BE2C (cell line): ENCODE data around the gene HOXC4.

Experiments
- DNase-seq: peaks from one replicate; pipeline ENCODE4 v3.0.0-alpha.2; 2020
- H3K27me3 ChIP-seq: fragments of 250-450 bp; sonication (Bioruptor Pico); 2 replicates; pipeline ENCODE4 v1.5.1; 2020; ENCODE audit warnings: mild to moderate bottlenecking
- H3K36me3 ChIP-seq: fragments of 250-450 bp; sonication (Bioruptor Pico); 2 replicates; pipeline ENCODE4 v1.5.1; 2020; ENCODE audit warnings: mild to moderate bottlenecking
- H3K4me1 ChIP-seq: fragments of 250-450 bp; sonication (Bioruptor Pico); 2 replicates; pipeline ENCODE4 v1.5.1; 2020
- H3K4me3 ChIP-seq: 2 replicates; pipeline ENCODE4 v1.5.1; 2011; ENCODE audit warnings: low read depth, low read length
- H3K9me3 ChIP-seq: fragments of 250-450 bp; sonication (Bioruptor Pico); 2 replicates; pipeline ENCODE4 v1.5.1; 2020
- TF ChIP-seq, protein P1 (sequence below): IDR thresholded peaks from 2 replicates; pipeline ENCODE4 v1.5.1; 2012; ENCODE audit warnings: mild to moderate bottlenecking, low read depth, low read length

The HOXC4 gene

DNA sequence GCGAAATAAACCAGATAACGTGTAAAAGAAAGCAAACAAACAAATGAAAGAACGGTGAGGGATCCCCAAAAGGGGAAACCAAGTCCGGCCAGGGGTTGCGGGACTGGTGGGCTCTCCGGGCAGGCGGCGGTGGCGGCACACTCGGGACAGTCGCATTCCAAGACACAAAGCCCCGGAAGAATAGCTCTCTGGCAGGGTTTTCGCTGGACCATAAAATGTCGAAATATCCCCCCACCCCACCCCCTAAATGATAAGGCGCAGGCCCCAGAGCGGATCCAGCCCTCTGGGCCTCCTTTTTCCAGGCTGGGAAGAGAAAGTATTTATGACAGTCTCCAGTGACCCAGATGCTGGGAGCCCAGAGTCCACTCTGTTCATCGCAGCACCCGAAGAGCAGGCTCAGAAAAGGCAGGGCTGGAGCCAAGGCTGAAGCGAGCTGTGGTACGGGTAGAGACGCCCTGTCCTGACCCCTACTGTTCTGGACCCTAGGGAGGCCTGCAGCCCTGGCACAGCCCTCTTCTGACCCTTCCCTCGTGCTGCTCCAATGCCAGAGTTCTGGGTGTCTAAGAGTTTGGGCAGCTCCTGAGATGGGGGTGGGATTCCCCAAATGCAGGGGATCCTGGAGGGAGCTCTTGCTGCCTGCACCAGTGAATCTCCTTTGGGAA lies 46.9 kb upstream of the HOXC4 start:
- H3K4me3 ChIP-seq = peak overlapping the region; percentile 36; the same call in 1 of the 2 replicates
- no peaks in the 10 kb centered on the region for H3K27me3 ChIP-seq
- H3K36me3 ChIP-seq = no peaks in the 10 kb centered on the region
- no peaks in the 10 kb centered on the region for H3K9me3 ChIP-seq
- TF ChIP-seq, protein P1, sequence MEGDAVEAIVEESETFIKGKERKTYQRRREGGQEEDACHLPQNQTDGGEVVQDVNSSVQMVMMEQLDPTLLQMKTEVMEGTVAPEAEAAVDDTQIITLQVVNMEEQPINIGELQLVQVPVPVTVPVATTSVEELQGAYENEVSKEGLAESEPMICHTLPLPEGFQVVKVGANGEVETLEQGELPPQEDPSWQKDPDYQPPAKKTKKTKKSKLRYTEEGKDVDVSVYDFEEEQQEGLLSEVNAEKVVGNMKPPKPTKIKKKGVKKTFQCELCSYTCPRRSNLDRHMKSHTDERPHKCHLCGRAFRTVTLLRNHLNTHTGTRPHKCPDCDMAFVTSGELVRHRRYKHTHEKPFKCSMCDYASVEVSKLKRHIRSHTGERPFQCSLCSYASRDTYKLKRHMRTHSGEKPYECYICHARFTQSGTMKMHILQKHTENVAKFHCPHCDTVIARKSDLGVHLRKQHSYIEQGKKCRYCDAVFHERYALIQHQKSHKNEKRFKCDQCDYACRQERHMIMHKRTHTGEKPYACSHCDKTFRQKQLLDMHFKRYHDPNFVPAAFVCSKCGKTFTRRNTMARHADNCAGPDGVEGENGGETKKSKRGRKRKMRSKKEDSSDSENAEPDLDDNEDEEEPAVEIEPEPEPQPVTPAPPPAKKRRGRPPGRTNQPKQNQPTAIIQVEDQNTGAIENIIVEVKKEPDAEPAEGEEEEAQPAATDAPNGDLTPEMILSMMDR = no peak
- peaks cover 20% of the 10 kb centered on the region for H3K4me1 ChIP-seq
- DNase-seq = no peak

- Histone ChIP-seq H3K4me1 (peaks cover 21% of the 10 kb centered on the region), H3K36me3 (no peaks in the 10 kb centered on the region), H3K4me3 (peak overlapping the region; percentile 96; the same call in 1 of the 2 replicates), H3K9me3 (no peaks in the 10 kb centered on the region), H3K27me3 (no peaks in the 10 kb centered on the region)
- TF ChIP-seq, protein P1 = no peak
- DNase-seq = no peak
Measured at GRCh38 chr12:54007538-54008259, 45.9 kb upstream of the HOXC4 start.

DNA sequence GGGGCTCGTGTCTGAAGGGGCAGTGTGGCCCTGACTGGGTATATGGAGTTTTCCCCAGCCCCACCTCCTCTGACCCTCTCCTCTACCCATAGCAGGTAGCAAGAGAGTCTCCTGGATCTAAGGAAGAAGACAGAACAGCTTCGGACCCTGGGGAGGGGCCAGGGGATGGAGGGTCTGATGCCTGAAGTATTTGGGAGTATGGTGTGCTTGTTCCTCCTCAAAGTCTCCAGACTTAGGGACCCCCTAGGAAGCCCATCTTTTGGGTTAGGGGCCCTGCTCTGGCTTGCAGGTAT lies 45.4 kb upstream of the HOXC4 start:
- TF ChIP-seq, protein P1 = no peak
- Histone ChIP-seq H3K27me3 (no peaks in the 10 kb centered on the region), H3K4me1 (peaks cover 25% of the 10 kb centered on the region), H3K4me3 (peak overlapping the region; percentile 96), H3K36me3 (no peaks in the 10 kb centered on the region), H3K9me3 (no peaks in the 10 kb centered on the region)
- no peak for DNase-seq

GRCh38 chr12:54009171-54010052 lies 44.2 kb upstream of the HOXC4 start:
- Histone ChIP-seq H3K4me3 (peak overlapping the region; percentile 96), H3K9me3 (no peaks in the 10 kb centered on the region), H3K27me3 (no peaks in the 10 kb centered on the region), H3K36me3 (no peaks in the 10 kb centered on the region), H3K4me1 (peaks cover 18% of the 10 kb centered on the region)
- DNase-seq = no peak
- TF ChIP-seq, protein P1 = no peak

- DNase-seq = no peak
- no peaks in the 10 kb centered on the region for H3K36me3 ChIP-seq
- TF ChIP-seq, protein P1 = no peak
- H3K4me1 ChIP-seq = peaks cover 16% of the 10 kb centered on the region
- peak overlapping the region; percentile 96 for H3K4me3 ChIP-seq
- no peaks in the 10 kb centered on the region for H3K9me3 ChIP-seq
- no peaks in the 10 kb centered on the region for H3K27me3 ChIP-seq
Measured at GRCh38 chr12:54010053-54010971, 43.3 kb upstream of the HOXC4 start.
